DMS114 treated with DMSO at 0.1 percent for 48 hours (cell line): Measurements from ENCODE around the gene BICRA.

Experiments
- DNase-seq: peaks from one replicate; lab custom pipeline; 2025; ENCODE audit not compliant: unreplicated experiment; lab: John Stamatoyannopoulos, UW

BICRA gene

DNA sequence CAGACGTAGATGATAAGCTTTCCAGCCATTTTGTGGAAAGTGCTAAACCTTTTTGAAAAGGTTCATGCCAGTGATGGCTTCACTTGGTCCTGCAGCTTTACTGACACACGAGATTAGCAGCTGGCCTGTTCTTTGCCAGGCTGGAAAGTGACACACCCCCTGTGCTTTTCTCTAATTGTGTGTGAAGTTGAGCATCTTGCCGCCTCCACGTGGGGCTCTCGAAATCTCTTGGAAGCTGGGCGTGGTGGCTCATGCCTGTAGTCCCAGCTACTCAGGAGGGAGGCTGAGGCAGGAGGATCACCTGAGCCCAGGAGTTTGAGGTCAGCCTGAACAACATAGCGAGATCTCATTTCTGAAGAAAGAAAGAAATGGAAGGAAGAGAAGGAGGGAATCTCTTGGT is 79.0 kb downstream of the BICRA start:
- no peak for DNase-seq

DNA sequence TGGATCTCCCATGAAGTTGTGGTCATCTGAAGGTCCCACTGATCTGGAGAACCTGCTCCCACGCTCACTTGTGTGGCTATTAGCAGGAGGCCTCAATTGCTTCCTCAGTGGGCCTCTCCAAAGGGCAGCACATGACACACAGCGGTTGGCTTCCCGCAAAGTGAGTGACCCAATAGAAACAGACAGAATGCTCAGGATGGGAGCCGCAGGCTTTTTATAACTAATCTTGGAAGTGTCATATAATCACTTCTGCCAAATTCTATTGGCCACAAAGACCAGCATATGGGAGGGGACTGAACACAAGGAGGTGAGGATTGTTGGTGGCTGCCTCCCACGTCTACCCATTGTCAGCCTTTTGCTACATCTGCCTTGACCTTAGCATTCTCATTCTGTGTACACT is 82.2 kb downstream of the BICRA start:
- no peak for DNase-seq

DNA sequence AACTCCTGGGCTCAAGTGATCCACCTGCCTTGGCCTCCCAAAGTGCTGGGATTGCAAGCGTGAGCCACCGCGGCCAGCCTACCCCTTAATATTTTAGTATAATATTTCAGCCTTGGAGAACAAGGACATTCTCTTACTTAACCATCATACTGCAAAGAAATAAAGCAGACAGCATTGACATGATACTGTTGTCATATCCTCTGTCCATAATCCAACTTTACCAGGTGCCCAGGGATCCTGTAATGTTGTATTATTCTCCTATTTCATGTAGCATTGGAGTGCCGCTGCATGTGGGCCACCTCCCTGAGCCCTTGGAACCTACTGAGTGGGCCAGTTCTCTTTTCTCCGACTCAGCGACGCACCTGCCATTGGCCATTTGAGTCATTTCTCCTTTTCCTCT is 82.8 kb downstream of the BICRA start:
- DNase-seq, result no peak

DNA sequence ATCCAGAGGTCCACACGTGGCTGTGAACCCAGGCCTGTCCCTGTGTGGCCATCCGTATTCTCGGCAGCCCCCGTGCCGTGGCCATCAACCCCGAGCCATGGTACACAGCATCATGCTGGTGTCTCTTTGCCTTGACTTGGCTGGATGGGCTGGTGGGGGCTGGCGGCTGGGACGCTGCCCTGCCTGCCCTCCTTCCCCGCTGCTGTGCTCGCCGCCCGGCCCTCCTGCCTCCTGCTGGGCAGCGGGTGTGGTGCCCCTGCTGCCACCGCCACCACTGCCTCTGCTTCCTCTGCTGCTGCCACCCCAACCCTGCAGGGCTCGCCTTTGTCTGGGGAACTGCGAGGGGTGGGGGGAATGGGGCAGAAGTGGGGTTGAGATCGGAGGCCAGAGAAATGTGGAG is 84.6 kb downstream of the BICRA start:
- no peak for DNase-seq

DNA sequence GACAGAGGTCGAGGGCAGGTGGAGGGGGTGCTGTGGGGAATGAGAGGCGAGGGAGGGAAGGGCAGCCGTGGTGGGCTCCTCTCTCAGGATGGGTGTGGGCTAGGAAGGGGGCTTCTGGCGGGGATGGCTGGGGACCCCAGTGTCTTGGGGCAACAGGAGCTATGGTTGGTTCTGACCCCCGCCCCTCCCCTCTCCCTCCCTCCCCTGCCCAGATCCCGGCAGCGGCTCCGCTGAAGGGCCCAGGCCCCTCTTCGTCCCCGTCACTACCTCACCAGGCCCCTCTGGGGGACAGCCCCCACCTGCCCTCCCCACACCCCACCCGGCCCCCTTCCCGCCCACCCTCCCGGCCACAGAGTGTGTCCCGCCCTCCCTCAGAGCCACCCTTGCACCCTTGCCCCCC is 85.0 kb downstream of the BICRA start:
- DNase-seq, result no peak

DNA sequence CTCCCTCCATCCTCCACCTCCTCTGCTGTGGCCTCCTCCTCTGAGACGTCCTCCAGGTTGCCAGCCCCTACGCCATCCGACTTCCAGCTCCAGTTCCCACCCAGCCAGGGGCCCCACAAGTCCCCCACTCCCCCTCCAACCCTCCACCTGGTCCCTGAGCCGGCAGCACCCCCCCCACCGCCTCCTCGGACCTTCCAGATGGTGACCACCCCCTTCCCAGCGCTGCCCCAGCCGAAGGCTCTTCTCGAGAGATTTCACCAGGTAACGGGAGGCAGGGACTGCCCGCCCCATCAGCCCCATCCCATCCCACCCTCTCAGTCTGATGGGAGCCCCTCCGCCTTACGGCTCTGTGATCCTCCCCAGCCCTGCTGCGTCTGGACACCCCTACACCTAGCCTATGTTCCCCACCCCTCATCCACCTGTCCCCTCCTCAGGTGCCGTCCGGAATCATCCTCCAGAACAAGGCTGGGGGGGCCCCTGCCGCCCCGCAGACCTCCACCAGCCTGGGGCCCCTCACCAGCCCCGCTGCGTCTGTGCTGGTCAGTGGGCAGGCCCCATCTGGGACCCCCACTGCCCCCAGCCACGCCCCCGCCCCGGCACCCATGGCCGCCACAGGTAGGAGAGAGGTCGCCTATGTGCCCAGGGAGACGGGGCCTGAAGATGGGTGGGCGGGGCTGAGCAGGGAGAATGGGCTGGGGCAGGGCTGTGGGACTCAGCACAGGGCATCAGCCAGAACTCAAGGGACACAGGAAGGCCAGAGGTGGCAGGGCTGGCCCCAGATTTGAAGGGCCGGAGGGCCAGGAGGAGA is 85.7 kb downstream of the BICRA start:
- DNase-seq, result no peak

DNA sequence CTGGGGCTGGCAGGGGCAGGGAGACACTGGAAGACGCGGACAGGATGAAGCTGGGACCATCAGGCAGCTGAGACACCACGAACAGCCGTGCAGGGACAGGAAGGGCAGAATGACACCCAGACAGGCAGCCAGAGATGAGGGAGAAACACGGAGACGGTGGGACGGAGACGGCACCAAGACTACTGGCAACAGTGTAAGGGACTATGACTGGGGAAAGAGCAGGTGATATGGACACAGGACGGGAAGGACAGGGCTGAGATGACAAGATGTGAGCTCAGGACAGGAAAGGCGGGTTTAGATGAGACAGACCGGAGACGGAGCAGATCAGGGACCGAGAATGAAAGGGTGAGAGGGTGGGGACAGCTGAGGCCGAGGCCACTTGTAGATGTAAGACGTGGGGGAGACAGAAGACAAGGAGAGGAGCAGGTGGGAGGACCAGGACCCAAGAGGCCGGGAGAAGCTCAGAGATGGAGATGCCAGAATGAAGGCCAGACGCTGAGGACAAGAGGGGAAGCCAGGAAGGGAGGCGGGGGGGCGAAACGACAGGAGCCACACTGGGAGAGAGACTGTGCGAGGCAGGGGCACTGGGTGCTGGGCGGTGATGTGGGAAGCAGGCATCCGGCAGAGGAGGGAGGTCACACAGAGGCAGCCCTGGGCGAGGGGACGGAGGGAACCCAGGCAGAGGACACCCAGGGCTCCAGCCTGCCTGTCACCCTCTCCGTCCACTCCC is 86.8 kb downstream of the BICRA start:
- DNase-seq, result no peak

DNA sequence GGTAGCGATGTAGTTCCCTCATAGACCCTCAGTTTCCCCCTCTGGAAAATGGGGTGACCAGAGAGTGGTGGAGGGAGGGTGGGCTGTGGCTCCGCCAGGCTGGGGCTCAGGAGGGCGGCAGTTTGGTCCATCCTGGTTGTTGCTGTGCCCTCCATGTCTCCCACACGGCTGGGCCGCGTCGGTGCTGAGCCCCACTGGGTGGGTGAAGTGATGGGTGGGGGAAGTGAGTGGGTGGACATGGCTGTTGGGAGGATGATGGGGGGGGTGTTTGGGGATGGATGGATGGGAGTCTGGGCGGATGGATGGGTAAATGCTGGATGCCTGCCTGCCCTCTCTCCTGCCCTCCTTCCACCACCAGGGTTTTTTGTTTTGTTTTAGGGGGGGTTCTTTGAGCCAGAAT is 87.7 kb downstream of the BICRA start:
- DNase-seq, result no peak

DNA sequence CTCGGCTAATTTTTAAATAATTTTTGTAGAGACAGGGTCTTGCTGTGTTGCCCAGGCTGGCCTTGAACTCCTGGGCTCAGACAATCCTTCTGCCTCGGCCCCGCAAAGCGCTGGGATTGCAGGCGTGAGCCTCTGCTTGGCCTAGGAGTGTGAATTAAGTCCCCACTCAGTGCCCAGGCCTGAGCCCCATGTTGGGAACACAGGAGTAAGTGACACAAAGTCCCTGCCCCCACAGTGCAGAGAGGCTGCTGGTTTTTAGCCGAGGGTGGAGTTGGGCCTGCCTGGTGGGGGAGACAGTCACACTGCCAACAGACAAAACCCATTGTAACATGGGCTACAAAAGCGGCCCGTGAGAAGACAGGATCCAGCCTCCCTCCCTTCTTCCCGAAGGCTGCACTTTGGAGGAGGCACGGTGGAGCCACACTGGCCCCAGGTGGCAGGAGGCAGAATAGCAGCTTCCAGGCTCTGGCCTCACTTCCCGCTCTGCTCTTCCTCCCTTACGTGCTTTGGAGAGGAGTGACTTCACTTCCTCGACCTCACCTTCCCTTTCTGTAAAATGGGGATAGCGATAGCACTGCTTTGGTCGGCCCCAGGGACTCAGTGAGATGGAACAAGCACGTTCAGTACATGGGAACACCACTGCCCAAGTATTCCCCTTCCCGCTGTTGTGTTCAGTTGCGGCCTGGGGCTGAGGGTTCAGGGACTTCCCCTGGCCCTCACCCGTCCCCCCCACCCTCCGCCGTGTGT is 89.1 kb downstream of the BICRA start:
- DNase-seq, result peak; percentile 42

DNA sequence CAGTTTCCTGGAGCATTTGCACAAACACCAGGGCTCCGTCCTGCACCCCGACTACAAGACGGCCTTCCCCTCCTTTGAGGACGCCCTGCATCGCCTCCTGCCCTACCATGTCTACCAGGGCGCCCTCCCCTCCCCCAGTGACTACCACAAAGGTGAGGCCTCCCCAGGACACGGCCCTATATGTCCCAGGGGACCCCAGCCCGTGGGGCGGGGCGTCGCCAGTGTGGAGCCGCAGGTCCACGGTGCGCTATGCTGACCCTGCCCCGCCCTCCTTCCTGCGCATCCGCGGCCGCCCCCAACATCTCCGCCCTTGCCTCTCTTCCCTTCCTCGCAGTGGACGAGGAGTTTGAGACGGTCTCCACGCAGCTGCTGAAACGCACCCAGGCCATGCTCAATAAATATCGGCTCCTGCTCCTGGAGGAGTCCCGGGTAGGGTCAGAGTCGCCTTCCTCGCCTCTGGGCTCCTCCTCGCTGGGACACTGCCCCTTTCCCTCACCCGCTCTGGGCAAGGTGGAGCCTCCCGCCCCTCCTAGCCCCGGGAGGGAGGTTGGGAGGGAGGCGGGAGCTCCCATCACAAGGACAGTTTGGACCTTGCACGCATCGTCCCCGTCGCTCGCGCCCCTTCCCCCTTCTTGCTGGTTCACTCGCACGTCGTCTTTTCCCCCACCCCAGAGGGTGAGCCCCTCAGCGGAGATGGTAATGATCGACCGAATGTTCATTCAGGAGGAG is 89.9 kb downstream of the BICRA start:
- no peak for DNase-seq

DNA sequence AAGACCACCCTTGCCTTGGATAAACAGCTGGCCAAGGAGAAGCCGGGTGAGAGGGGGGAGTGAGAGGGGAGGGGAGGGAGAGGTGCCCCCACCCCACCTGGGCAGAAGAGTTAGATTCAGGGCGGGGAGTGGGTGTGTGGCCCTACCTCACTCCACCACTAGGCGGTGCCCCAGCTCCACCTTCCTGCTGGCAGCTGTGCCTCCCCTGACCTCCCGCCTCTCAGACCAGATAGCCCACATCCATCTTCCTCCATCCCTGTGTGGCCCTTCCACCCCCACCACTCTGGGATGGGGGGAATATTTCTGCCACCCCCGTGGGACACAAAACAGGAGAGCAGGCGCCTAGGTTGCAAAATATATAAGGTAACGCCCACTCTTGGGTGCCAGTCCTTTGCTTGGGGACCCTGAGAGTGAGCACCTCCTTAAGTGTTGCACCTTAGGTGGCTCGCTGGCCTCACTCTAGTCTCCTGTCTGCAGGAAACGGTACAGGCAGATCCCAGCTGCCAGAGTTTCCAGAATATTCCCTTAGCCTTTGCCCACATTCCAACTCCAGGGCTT is 90.5 kb downstream of the BICRA start:
- DNase-seq, result peak; percentile 10

DNA sequence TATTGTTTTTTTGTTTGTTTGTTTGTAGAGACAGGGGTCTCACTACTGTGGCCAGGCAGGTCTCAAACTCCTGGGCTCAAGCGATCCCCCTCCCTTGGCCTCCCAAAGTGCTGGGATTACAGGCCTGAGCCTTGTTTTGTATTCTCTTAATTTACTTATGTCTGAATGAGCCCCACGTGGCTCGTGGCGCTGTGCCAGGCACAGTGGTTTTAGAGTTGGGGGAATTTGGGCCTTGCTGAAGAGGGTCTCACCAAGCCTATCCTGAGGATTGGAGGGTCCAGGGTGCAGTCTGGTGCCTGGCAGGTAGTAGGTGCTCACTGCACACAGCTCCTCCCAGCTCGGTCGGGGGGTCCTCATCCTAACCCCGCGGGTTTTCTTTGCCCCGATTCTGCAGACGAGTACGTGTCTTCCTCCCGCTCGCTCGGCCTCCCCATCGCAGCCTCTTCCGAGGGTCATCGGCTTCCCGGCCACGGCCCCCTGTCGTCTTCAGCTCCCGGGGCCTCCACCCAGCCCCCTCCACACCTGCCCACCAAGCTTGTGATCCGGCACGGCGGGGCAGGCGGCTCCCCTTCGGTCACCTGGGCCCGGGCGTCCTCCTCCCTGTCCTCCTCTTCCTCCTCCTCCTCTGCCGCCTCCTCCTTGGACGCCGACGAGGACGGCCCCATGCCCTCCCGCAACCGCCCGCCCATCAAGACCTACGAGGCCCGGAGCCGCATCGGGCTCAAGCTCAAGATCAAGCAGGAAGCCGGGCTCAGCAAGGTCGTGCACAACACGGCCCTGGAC is 92.2 kb downstream of the BICRA start:
- DNase-seq, result no peak

DNA sequence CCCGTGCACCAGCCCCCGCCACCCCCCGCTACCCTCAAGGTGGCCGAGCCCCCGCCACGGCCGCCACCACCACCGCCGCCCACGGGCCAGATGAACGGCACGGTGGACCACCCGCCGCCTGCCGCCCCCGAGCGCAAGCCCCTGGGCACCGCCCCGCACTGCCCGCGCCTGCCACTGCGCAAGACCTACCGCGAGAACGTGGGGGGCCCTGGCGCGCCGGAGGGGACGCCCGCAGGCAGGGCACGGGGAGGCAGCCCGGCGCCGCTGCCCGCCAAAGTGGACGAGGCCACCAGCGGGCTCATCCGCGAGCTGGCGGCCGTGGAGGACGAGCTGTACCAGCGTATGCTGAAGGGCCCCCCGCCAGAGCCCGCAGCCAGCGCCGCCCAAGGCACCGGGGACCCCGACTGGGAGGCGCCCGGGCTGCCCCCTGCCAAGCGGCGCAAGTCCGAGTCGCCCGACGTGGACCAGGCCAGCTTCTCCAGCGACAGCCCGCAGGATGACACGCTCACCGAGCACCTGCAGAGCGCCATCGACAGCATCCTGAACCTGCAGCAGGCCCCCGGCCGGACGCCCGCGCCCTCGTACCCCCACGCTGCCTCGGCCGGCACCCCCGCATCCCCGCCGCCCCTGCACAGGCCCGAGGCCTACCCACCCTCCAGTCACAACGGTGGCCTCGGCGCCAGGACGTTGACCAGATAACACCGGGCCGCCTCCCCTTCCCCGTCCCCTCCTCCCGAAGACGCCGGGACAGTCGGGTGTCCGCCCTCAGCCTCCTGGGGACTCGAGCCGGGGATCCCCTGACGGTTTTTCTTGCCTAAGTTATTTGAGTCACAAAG is 93.0 kb downstream of the BICRA start:
- DNase-seq, result no peak

DNA sequence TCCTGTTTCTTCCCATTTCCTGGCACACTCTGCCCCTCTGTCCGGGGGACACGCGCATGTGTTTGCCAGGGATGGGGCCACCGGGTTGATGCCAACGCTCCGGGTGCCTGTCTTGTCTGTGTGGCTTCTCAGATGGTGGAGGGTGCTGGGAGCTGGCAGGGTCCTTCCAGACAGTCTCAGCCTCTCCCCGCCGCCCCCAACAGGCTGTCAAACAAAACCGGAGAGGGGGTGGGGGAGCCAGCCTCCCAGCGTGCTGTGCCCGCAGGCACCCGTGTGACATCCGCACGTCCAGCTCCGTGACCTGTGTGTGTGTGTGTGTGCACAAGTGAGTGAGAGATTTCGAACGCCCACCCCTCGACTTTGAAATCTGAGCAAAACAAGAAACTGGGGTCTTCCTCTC is 93.7 kb downstream of the BICRA start:
- no peak for DNase-seq

DNA sequence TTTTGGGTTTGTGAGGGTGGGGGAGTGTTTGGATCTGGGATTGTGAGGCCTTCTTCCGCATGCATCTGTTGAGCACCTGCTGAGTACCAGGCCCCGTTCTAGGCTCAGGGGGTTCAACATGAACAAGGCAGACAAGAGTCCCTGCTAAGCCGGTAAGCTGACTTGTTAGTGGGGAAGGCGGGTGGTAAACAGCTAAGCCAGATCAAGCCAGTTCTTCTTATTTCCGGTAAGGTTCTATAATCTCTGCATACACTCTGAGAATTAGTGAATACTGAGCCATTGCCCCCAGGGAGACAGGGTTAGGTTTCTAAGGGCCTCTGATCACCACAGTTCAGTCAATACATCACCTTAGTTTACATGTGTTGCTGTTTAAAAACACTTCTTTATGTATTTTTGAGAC is 94.4 kb downstream of the BICRA start:
- DNase-seq, result no peak

DNA sequence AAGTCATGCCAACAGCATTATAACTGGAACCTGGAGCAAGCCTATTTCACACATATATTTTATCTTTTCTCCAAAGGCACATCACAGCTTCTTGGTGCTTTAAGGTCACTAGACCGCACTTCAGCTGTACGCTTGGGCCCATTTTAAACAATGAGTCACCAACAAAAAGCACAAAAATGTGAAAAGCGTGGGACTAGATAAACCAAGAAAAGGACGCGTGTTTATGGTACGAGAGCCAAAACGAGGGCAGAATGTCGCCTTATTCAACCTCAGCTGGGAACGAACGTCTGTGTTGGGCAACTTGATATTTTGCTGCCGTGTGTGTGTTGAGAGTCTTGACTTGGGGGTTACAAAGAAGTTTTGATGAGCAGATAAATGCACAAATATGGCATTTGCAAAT is 95.1 kb downstream of the BICRA start:
- DNase-seq, result no peak

DNA sequence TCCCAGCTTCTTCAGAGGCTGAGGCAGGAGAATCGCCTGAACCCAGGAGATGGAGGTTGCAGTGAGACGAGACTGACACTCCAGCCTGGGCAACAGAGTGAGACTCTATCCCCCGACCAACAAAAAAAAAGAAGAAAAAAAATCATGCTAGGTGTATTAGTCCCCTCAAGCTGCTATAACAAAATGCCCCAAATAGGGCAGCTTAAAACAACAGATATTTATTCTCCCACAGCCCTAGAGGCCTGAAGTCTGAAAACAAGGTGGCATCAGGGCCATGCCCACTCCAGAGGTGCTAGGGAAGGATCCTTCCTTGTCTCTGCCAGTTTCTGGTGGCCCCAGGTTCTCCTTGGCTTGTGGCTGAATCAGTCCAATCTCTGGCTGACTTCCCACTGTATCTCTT is 95.7 kb downstream of the BICRA start:
- no peak for DNase-seq

DNA sequence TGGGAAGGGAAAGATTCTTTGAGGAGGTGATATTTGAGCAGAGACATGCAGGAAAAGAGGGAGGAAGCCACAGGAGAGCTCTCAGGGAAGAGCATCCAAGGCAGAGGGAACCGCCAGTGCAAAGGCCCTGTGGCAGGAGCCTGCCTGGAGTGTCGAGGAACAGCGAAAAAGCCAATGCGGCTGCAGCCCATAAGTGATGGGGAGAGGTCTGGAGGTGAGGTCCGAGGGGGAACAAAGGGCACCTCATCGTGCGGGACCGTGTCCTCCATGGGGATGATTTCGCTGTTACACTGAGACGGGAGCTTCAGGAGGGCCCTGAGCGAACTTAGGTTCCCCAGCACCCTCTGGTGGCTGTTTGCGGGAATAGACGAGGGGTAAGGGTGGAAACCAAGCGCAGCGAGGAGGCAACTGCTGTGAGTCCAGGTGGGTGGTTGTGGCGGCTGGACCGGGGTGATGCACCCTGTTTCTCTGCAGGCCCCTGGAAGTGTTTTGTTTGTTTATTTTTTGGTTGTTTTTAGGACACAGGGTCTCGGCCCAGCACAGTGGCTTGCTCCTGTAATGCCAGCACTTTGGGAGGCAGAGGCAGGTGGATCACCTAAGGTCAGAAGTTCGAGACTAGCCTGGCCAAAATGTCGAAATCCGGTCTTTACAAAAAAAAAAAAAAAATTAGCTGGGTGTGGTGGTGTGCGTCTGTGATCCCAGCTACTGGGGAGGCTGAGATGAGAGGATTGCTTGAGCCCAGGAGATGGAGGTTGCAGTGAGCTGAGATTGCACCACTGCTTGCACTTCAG is 98.4 kb downstream of the BICRA start:
- DNase-seq, result peak; percentile 16
